NCI-H146 treated with DMSO at 0.1 percent for 48 hours (cell line): ENCODE results near the gene JADE2.
"Not testable (repeated sequence)": the region's sequence is repeated elsewhere in the genome, so short reads cannot be mapped to it uniquely, and the experiment has no call there.

Source experiments
- DNase-seq: peaks from one replicate; lab custom pipeline; 2025; ENCODE audit not compliant: unreplicated experiment; lab: John Stamatoyannopoulos, UW

Gene JADE2

GRCh38 chr5:134507452-134507851 is 18.0 kb upstream of the JADE2 start:
- no peak for DNase-seq

- DNase-seq = no peak
Observed at GRCh38 chr5:134508521-134509195, 16.8 kb upstream of the JADE2 start.

DNA sequence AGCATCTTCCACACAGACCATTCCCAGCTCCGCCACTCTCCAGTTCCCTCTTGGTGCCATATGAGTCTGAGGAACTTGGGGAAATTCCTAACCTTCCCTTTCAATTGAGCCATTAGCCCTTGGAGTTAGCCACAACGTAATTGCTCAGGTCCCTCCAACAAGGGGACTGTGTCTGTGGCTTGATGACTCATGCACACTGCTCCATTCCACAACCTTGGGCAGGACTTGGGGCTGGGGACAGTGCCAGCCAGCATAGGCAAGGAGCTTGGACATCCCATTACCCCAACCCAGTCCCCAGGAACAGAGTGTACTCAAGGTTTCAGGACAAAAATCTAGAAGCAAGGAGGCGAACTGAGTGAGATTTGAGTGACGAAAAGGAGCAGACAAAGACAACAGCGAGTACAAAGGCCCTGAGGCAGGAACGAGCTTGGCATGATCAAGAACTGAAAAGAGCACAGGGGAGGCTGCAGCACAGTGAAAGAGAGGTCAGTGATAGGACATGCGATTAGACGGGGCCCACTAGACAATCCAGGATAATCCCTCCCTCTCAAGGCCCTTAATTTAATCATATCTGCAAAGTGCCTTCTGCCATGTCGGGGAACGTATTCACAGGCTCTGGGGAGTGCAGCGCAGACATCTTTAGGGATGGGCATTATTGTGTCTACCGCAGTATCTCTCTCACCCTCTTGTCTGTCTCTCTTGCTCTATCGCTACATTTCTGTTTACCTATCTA is 16.0 kb upstream of the JADE2 start:
- DNase-seq = no peak

GRCh38 chr5:134510970-134511795 is 14.3 kb upstream of the JADE2 start:
- DNase-seq = no peak

GRCh38 chr5:134511796-134512660 is 13.4 kb upstream of the JADE2 start:
- no peak for DNase-seq

- no peak for DNase-seq
Observed at GRCh38 chr5:134512661-134512999, 12.8 kb upstream of the JADE2 start.

- no peak for DNase-seq
Observed at GRCh38 chr5:134515801-134516200, 9.7 kb upstream of the JADE2 start.

DNA sequence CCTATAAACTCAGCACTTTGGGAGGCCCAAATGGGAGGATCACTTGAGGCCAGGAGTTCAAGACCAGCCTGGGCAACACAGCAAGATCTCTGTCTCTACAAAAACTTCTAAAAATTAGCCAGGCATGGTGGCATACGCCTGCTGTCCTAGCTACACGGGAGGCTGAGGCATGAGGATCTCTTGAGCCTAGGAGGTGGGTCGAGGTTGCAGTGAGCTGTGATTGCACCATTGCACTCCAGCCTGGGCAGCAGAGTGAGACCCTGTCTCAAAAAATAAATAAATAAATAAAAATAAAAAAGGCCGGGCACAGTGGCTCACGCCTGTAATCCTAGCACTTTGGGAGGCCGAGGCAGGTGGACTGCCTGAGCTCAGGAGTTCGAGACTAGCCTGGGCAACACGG is 8.5 kb upstream of the JADE2 start:
- not testable (repeated sequence) for DNase-seq

GRCh38 chr5:134517553-134517952 is 7.9 kb upstream of the JADE2 start:
- no peak for DNase-seq

GRCh38 chr5:134519989-134520388 is 5.5 kb upstream of the JADE2 start:
- DNase-seq = no peak

DNA sequence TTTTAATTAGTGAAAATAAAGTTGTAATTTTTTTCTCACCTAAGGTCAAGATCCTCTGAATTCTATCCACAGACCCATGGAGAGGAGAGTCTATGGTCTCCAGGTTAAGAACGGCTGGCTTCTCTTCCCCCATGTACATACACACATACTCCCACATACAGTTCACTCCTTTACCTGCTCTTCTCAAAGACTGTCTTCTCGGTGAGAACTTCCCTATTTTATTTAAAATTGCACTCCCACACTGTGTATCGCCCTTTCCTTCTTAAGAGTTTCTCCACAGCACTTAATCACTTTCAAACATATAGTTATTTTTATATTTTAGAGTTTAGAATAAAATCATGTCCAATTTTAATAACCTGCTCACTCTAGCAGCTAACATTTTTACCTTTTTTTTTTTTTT is 3.6 kb upstream of the JADE2 start:
- DNase-seq = no peak

DNA sequence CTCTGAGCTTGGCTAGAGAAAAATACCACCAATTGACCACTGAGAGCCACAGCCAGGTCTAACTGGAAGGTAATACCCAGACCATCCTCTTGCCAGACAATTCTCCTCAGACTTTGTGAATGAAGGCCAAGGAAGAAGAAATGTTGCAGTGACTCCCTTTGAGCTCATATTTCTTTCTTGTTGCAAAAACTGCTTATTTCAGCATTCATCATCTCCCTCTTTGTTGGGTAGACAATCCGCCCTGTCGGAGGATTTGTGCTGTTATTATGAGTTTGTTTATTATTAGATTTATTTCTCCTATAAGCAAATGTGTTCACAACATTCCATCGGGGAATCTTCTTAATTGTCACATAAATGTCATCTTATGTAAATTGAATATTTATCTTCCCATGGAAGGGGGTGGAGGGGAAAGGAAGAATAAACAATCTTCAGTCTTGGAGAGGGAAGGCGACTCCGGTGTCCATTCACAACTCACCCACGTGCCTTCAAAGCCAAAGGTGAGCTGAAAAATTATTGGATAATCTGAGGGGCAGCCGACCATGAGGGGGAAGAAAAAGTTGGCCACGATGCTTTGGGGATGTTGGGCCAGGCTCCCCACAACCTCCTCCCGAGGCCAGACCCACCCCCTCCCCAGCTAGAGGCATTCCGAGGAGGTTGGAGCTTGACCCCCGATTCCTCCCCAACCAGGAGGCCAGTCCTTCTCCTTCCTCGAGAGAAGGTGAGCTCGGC is 1.8 kb upstream of the JADE2 start:
- no peak for DNase-seq

- peak; percentile 8 for DNase-seq
Observed at GRCh38 chr5:134524272-134524825, 1.1 kb upstream of the JADE2 start.

GRCh38 chr5:134525683-134526482 is 413 bp downstream of the JADE2 start:
- peak; percentile 10 for DNase-seq

GRCh38 chr5:134526483-134527155 is 1.1 kb downstream of the JADE2 start:
- no peak for DNase-seq

DNA sequence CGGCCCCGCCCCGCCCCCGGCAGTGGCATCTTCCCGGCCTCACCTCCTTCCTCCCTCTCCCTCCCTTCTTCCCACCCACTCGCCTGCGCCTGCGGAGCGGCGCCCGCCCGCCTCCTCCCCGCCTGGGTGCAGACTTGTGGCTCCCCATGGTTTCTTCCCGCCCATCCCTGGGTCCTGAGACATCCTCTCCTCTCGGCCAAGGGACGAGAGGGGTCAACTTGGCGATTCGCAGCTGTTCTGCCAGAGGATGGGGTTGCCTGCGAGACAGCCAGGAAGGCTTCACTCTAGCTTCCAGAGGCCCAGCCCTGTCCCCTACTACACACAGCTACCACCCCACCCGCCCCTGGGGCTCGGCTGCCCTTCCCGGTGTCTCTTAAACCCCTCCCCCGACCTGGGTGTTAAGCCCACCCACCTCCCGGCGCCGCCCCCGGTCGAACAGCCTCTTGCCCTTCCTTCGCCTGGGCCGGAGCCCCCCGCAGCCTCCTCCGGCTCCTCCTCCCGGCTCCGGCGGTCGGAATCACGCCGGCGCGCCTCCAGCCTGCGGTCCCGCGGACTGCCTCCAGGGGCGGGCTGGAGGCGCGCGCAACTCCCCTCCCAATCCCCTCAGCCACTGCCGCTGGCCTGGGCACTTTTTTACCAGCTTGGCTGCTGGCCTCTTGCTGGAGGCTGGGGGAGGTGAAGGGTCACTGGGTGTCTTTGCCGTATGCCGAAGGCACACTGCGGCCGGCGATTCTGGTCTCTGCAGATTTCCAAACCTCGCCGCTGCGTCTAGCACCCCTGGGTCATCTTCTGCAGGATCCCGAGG is 1.9 kb downstream of the JADE2 start:
- DNase-seq = peak; percentile 61

GRCh38 chr5:134527961-134528424 is 2.5 kb downstream of the JADE2 start:
- no peak for DNase-seq

DNA sequence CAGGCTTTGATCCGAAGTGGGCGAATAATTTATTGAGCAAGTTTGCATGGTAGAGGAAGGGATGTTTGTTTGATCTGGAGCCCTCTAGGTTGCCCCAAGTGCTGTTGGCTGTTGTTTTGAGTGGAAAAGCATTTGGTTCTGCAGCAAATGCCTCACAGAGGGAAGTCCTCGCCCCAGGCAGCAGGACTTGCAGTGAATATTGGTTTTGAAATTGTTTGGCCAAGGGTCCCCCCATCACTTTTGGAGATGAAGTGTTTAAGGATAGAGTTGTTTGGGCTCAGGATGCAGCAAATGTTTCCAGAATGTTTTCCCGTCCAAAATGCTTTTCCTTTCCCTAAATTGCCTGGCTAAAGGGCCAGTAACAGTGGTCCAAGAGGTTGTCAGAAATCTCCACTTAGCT is 3.1 kb downstream of the JADE2 start:
- no peak for DNase-seq
